Mucosa of descending colon (tissue), 3 donors: Measurements from ENCODE around the gene DOCK2. TPM values are rescaled to one million over a fixed set of nuclear protein-coding genes. Genes with fewer than 3 reads are reported as not detected.

ENCODE experiments used
- ATAC-seq: fragments of 200-7000 bp; cut with Tn5 transposase; one replicate; pipeline ENCODE4 v1.9.1; 2020; ENCODE audit warnings: mild to moderate bottlenecking, moderate library complexity
- DNase-seq, 3 donors: peaks; one replicate each; pipeline ENCODE4 v3.0.0-alpha.2; 2020
- H3K36me3 ChIP-seq: fragments of 200-600 bp; one replicate; pipeline ENCODE4 v1.8.0; 2021; ENCODE audit warnings: low read depth, mild to moderate bottlenecking
- H3K4me1 ChIP-seq: fragments of 200-600 bp; one replicate; pipeline ENCODE4 v1.8.0; 2021; ENCODE audit warnings: low read depth, mild to moderate bottlenecking
- H3K4me3 ChIP-seq: fragments of 200-600 bp; one replicate; pipeline ENCODE4 v1.8.0; 2021; ENCODE audit warnings: mild to moderate bottlenecking
- H3K9me3 ChIP-seq: fragments of 200-600 bp; one replicate; pipeline ENCODE4 v1.8.0; 2021; ENCODE audit warnings: mild to moderate bottlenecking
- CTCF ChIP-seq: fragments of 200-600 bp; IDR thresholded peaks from one replicate; pipeline ENCODE4 v1.8.0; 2022; ENCODE audit warnings: antibody characterized with exemption, mild to moderate bottlenecking
- intact Hi-C, 2 donors: fragments of 100-400 bp; cut with DNase I in 1 of 2; cut with micrococcal nuclease in 1 of 2; formaldehyde crosslinking; loops; one replicate each; pipeline versions ENCODE4 v1.11.0 to v1.11.1; 2022; cut with DNase I, micrococcal nuclease
- total RNA-seq, 3 donors: library from RNA; stranded (reverse); fragmentation: NEBNext Ultra II Directional in 2 of 3; extraction: Animal tissue kit (Norgen Biotek cat#: 25700) in 2 of 3; gene quantifications; one replicate each; pipeline versions ENCODE4 v1.2.1 to v1.2.4, GENCODE V29; 2021 to 2023
- donor health status: DM: no; HTN: no; CAD: no; lungs with moderate emphysema.
- donor health status: DM: no; HTN: no; CAD: no.
- donor health status: DM: no; HTN: yes; CAD: no.

DOCK2 gene
- total RNA-seq, 3 donors from 2014 or later, result 7.2 to 20.1 (median 18.1) TPM

DNA sequence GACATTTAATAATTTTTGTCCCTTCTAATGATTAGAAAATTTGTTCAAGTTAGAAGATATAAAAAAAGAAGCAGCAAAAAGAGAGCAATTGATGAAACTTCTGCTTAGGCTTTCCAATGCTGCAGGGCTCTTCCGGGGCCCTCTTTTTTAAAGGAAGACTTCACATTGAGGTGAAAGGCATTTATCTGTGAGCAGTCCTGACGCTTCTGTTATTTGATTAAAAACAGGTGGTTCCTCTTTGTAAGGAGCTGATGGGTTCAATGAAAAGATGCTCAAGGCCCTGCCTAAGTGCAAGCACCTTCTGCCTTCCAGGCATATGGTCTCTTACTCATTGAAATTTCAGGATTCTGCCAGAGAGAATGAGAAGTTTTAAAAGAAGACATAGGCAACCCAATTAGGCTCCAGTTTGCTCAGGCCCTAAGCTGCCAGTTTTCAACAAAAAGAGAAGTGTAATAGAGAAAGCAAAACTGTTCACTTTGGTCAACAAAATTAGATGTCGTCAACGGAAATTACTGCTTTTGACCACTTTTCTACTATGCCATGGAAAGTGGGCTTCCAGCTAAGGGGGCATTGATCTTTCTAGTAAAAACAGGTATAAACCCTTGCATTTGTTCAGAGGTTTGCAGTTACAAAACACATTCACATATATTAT is 243.1 kb downstream of the DOCK2 start:
- ATAC-seq (no peak), DNase-seq (no peak)
- H3K4me3 ChIP-seq, result no peak overlapping the region
- no peak for TF ChIP-seq CTCF
- no peaks in the 10 kb centered on the region for H3K4me1 ChIP-seq
- intact Hi-C loops, result no loop called here
- H3K9me3 ChIP-seq, result no peaks in the 10 kb centered on the region
- H3K36me3 ChIP-seq, result no peaks in the 10 kb centered on the region

GRCh38 chr5:169880785-169881184 is 243.7 kb downstream of the DOCK2 start:
- TF ChIP-seq CTCF, result no peak
- no peaks in the 10 kb centered on the region for H3K36me3 ChIP-seq
- H3K4me3 ChIP-seq, result no peak overlapping the region
- DNase-seq (no peak), ATAC-seq (no peak)
- no peaks in the 10 kb centered on the region for H3K9me3 ChIP-seq
- no peaks in the 10 kb centered on the region for H3K4me1 ChIP-seq
- intact Hi-C loops, result no loop called here

- Histone ChIP-seq H3K4me3 (no peak overlapping the region), H3K36me3 (no peaks in the 10 kb centered on the region), H3K4me1 (no peaks in the 10 kb centered on the region), H3K9me3 (no peaks in the 10 kb centered on the region)
- intact Hi-C loops, result no loop called here
- ATAC-seq, result no peak
- no peak for DNase-seq
- no peak for TF ChIP-seq CTCF
These were observed 244.7 kb downstream of the DOCK2 start for GRCh38 chr5:169881702-169882303.

DNA sequence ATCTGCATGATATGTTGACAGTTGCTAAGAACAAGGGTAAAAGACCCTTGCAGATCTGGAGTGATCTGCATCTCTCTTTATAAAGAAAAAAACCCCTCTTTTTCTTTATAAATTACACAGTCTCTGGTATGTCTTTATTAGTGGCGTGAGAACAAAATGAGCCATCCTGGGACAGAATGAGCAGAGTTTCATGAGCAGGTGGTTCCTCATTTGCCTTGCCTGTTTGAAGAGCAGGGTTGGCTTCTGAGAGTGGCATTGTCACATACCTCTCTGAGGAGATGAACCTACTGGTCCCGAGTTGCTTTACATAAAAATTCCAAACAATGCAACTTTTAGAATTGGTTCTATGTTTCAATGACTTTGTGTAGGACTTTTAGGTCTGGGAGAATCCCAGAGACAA is 249.0 kb downstream of the DOCK2 start:
- Histone ChIP-seq H3K4me3 (no peak overlapping the region), H3K9me3 (no peaks in the 10 kb centered on the region), H3K4me1 (no peaks in the 10 kb centered on the region), H3K36me3 (no peaks in the 10 kb centered on the region)
- TF ChIP-seq CTCF, result no peak
- intact Hi-C loops, result no loop called here
- ATAC-seq (no peak), DNase-seq (no peak)

GRCh38 chr5:169886677-169887076 is 249.6 kb downstream of the DOCK2 start:
- DNase-seq, result no peak
- Histone ChIP-seq H3K4me3 (no peak overlapping the region), H3K9me3 (no peaks in the 10 kb centered on the region), H3K4me1 (no peaks in the 10 kb centered on the region), H3K36me3 (no peaks in the 10 kb centered on the region)
- no peak for ATAC-seq
- intact Hi-C loops, result no loop called here
- no peak for TF ChIP-seq CTCF
